ENCODE data around the gene DNAJB8.
A peak's percentile ranks its signal among the peaks of the same experiment; 100 is the strongest.

Gene DNAJB8

GRCh38 chr3:128491691-128491940 is 24.9 kb upstream of the DNAJB8 start:
- no peak overlapping the region for H4K91ac ChIP-seq (ENCODE audit: low read depth, low read length, poor library complexity)
- peaks cover 2% of the 10 kb centered on the region for H3K79me1 ChIP-seq (ENCODE audit: low read depth, low read length)
- H3K9me3 ChIP-seq (replicated peaks in 1 of 2; ENCODE audit: control insufficient read depth in 2 of 2, insufficient read depth in 1 of 2, low read depth in 1 of 2, low read length in 2 of 2): peaks cover 0 to 2% of the 10 kb centered on the region in 2 donors
- H3K27me3 ChIP-seq (ENCODE audit: control insufficient read depth in 3 of 3, insufficient read depth in 3 of 3, low read depth in 1 of 3, low read length in 3 of 3): peaks cover 91 to 100% (median 99%) of the 10 kb centered on the region in 3 experiments
- H3K4me3 ChIP-seq (ENCODE audit: low read length in 2 of 2): no peak overlapping the region
- H3K4me1 ChIP-seq (ENCODE audit: control insufficient read depth in 2 of 2, insufficient read depth in 1 of 2, low read depth in 1 of 2, low read length in 2 of 2): peaks cover 19 to 27% of the 10 kb centered on the region in 2 donors
- no peak overlapping the region for H4K8ac ChIP-seq (ENCODE audit: low read depth, low read length)
- H3K36me3 ChIP-seq (replicated peaks in 1 of 2; ENCODE audit: control insufficient read depth in 2 of 2, insufficient read depth in 2 of 2, low read length in 2 of 2): no peaks in the 10 kb centered on the region
- WGBS, 2 donors (ENCODE audit: extremely low coverage in 2 of 2, insufficient read length in 2 of 2, insufficient replicate concordance in 1 of 2): no CpG with 5 or more reads among the region's 19 CpGs
- DNase-seq (ENCODE audit: low spot score): no peak
- no peak overlapping the region for H2BK5ac ChIP-seq (ENCODE audit: low read length)
- no peak overlapping the region for H2BK15ac ChIP-seq (ENCODE audit: low read length)
- H3K27ac ChIP-seq (replicated peaks; ENCODE audit: low read length): no peak overlapping the region
- H2AK5ac ChIP-seq (ENCODE audit: low read depth, low read length): no peak overlapping the region
- no peak overlapping the region for H3K18ac ChIP-seq (ENCODE audit: low read length)
- H2AFZ ChIP-seq (ENCODE audit: low read length): peak overlapping the region; percentile 63
- H2BK120ac ChIP-seq (ENCODE audit: low read depth, low read length): no peak overlapping the region
- H3K14ac ChIP-seq (ENCODE audit: low read length): no peak overlapping the region
- H3K23ac ChIP-seq (ENCODE audit: low read depth, low read length, poor library complexity): no peak overlapping the region
- H3K4me2 ChIP-seq (ENCODE audit: insufficient read depth, low read length, poor library complexity, severe bottlenecking): no peak overlapping the region
- no peak overlapping the region for H3K9ac ChIP-seq (ENCODE audit: low read depth, low read length, poor library complexity)
- no peak overlapping the region for H2BK12ac ChIP-seq (ENCODE audit: low read length)
- H3K4ac ChIP-seq (ENCODE audit: low read length): no peak overlapping the region

GRCh38 chr3:128490915-128491690 is 24.4 kb upstream of the DNAJB8 start:
- no peaks in the 10 kb centered on the region for H3K36me3 ChIP-seq (replicated peaks in 1 of 2; ENCODE audit: control insufficient read depth in 2 of 2, insufficient read depth in 2 of 2, low read length in 2 of 2)
- no peak overlapping the region for H3K4ac ChIP-seq (ENCODE audit: low read length)
- no peak overlapping the region for H3K27ac ChIP-seq (replicated peaks; ENCODE audit: low read length)
- no peak overlapping the region for H3K23ac ChIP-seq (ENCODE audit: low read depth, low read length, poor library complexity)
- no peak overlapping the region for H4K91ac ChIP-seq (ENCODE audit: low read depth, low read length, poor library complexity)
- peaks cover 91 to 100% (median 99%) of the 10 kb centered on the region in 3 experiments for H3K27me3 ChIP-seq (ENCODE audit: control insufficient read depth in 3 of 3, insufficient read depth in 3 of 3, low read depth in 1 of 3, low read length in 3 of 3)
- H3K9me3 ChIP-seq (replicated peaks in 1 of 2; ENCODE audit: control insufficient read depth in 2 of 2, insufficient read depth in 1 of 2, low read depth in 1 of 2, low read length in 2 of 2): peaks cover 0 to 2% of the 10 kb centered on the region in 2 donors
- no peak overlapping the region for H3K4me3 ChIP-seq (ENCODE audit: low read length in 2 of 2)
- H2AFZ ChIP-seq (ENCODE audit: low read length): no peak overlapping the region
- DNase-seq (ENCODE audit: low spot score): no peak
- no peak overlapping the region for H3K9ac ChIP-seq (ENCODE audit: low read depth, low read length, poor library complexity)
- no peak overlapping the region for H2AK5ac ChIP-seq (ENCODE audit: low read depth, low read length)
- peaks cover 2% of the 10 kb centered on the region for H3K79me1 ChIP-seq (ENCODE audit: low read depth, low read length)
- no peak overlapping the region for H2BK15ac ChIP-seq (ENCODE audit: low read length)
- H3K4me2 ChIP-seq (ENCODE audit: insufficient read depth, low read length, poor library complexity, severe bottlenecking): no peak overlapping the region
- no peak overlapping the region for H2BK5ac ChIP-seq (ENCODE audit: low read length)
- no peak overlapping the region for H3K14ac ChIP-seq (ENCODE audit: low read length)
- no peak overlapping the region for H3K18ac ChIP-seq (ENCODE audit: low read length)
- no CpG with 5 or more reads among the region's 23 CpGs for WGBS, 2 donors (ENCODE audit: extremely low coverage in 2 of 2, insufficient read length in 2 of 2, insufficient replicate concordance in 1 of 2)
- no peak overlapping the region for H4K8ac ChIP-seq (ENCODE audit: low read depth, low read length)
- H2BK120ac ChIP-seq (ENCODE audit: low read depth, low read length): no peak overlapping the region
- H2BK12ac ChIP-seq (ENCODE audit: low read length): no peak overlapping the region
- H3K4me1 ChIP-seq (ENCODE audit: control insufficient read depth in 2 of 2, insufficient read depth in 1 of 2, low read depth in 1 of 2, low read length in 2 of 2): peaks cover 19 to 27% of the 10 kb centered on the region in 2 donors

GRCh38 chr3:128490650-128490914 is 23.9 kb upstream of the DNAJB8 start:
- H2BK12ac ChIP-seq (ENCODE audit: low read length): peak overlapping the region; percentile 43
- no CpG with 5 or more reads among the region's 10 CpGs for WGBS, 2 donors (ENCODE audit: extremely low coverage in 2 of 2, insufficient read length in 2 of 2, insufficient replicate concordance in 1 of 2)
- H2BK5ac ChIP-seq (ENCODE audit: low read length): no peak overlapping the region
- no peak overlapping the region for H2AK5ac ChIP-seq (ENCODE audit: low read depth, low read length)
- H3K4ac ChIP-seq (ENCODE audit: low read length): no peak overlapping the region
- H3K18ac ChIP-seq (ENCODE audit: low read length): no peak overlapping the region
- H2BK15ac ChIP-seq (ENCODE audit: low read length): no peak overlapping the region
- peak overlapping the region; percentile 83 for H2AFZ ChIP-seq (ENCODE audit: low read length)
- peaks cover 2% of the 10 kb centered on the region for H3K79me1 ChIP-seq (ENCODE audit: low read depth, low read length)
- peaks cover 91 to 100% (median 99%) of the 10 kb centered on the region in 3 experiments for H3K27me3 ChIP-seq (ENCODE audit: control insufficient read depth in 3 of 3, insufficient read depth in 3 of 3, low read depth in 1 of 3, low read length in 3 of 3)
- no peak overlapping the region for H3K4me2 ChIP-seq (ENCODE audit: insufficient read depth, low read length, poor library complexity, severe bottlenecking)
- H3K27ac ChIP-seq (replicated peaks; ENCODE audit: low read length): no peak overlapping the region
- no peak for DNase-seq (ENCODE audit: low spot score)
- H3K23ac ChIP-seq (ENCODE audit: low read depth, low read length, poor library complexity): no peak overlapping the region
- no peaks in the 10 kb centered on the region for H3K36me3 ChIP-seq (replicated peaks in 1 of 2; ENCODE audit: control insufficient read depth in 2 of 2, insufficient read depth in 2 of 2, low read length in 2 of 2)
- no peak overlapping the region for H2BK120ac ChIP-seq (ENCODE audit: low read depth, low read length)
- H4K8ac ChIP-seq (ENCODE audit: low read depth, low read length): no peak overlapping the region
- no peak overlapping the region for H3K9ac ChIP-seq (ENCODE audit: low read depth, low read length, poor library complexity)
- peaks cover 19 to 27% of the 10 kb centered on the region in 2 donors for H3K4me1 ChIP-seq (ENCODE audit: control insufficient read depth in 2 of 2, insufficient read depth in 1 of 2, low read depth in 1 of 2, low read length in 2 of 2)
- H3K14ac ChIP-seq (ENCODE audit: low read length): no peak overlapping the region
- peaks cover 0 to 2% of the 10 kb centered on the region in 2 donors for H3K9me3 ChIP-seq (replicated peaks in 1 of 2; ENCODE audit: control insufficient read depth in 2 of 2, insufficient read depth in 1 of 2, low read depth in 1 of 2, low read length in 2 of 2)
- H3K4me3 ChIP-seq (ENCODE audit: low read length in 2 of 2): no peak overlapping the region
- H4K91ac ChIP-seq (ENCODE audit: low read depth, low read length, poor library complexity): no peak overlapping the region

- peak overlapping the region; percentile 68 for H3K9ac ChIP-seq (ENCODE audit: low read depth, low read length, poor library complexity)
- H3K27me3 ChIP-seq (ENCODE audit: control insufficient read depth in 3 of 3, insufficient read depth in 3 of 3, low read depth in 1 of 3, low read length in 3 of 3): peaks cover 91 to 100% (median 99%) of the 10 kb centered on the region in 3 experiments
- no peak overlapping the region for H3K27ac ChIP-seq (replicated peaks; ENCODE audit: low read length)
- H3K4ac ChIP-seq (ENCODE audit: low read length): no peak overlapping the region
- H2AFZ ChIP-seq (ENCODE audit: low read length): peak overlapping the region; percentile 83
- no peak overlapping the region for H3K23ac ChIP-seq (ENCODE audit: low read depth, low read length, poor library complexity)
- H2BK15ac ChIP-seq (ENCODE audit: low read length): no peak overlapping the region
- H3K4me3 ChIP-seq (ENCODE audit: low read length in 2 of 2): peak overlapping the region; percentile 21 to 60
- H2BK12ac ChIP-seq (ENCODE audit: low read length): peak overlapping the region; percentile 43
- DNase-seq (ENCODE audit: low spot score): no peak
- H4K8ac ChIP-seq (ENCODE audit: low read depth, low read length): no peak overlapping the region
- H3K14ac ChIP-seq (ENCODE audit: low read length): no peak overlapping the region
- H3K79me1 ChIP-seq (ENCODE audit: low read depth, low read length): peaks cover 2% of the 10 kb centered on the region
- no peak overlapping the region for H2AK5ac ChIP-seq (ENCODE audit: low read depth, low read length)
- H3K4me1 ChIP-seq (ENCODE audit: control insufficient read depth in 2 of 2, insufficient read depth in 1 of 2, low read depth in 1 of 2, low read length in 2 of 2): peaks cover 19 to 27% of the 10 kb centered on the region in 2 donors
- H3K9me3 ChIP-seq (replicated peaks in 1 of 2; ENCODE audit: control insufficient read depth in 2 of 2, insufficient read depth in 1 of 2, low read depth in 1 of 2, low read length in 2 of 2): peaks cover 0 to 2% of the 10 kb centered on the region in 2 donors
- no peak overlapping the region for H4K91ac ChIP-seq (ENCODE audit: low read depth, low read length, poor library complexity)
- H2BK5ac ChIP-seq (ENCODE audit: low read length): no peak overlapping the region
- H3K4me2 ChIP-seq (ENCODE audit: insufficient read depth, low read length, poor library complexity, severe bottlenecking): peak overlapping the region; percentile 65
- H2BK120ac ChIP-seq (ENCODE audit: low read depth, low read length): no peak overlapping the region
- H3K18ac ChIP-seq (ENCODE audit: low read length): peak overlapping the region; percentile 72
- no CpG with 5 or more reads among the region's 61 CpGs for WGBS, 2 donors (ENCODE audit: extremely low coverage in 2 of 2, insufficient read length in 2 of 2, insufficient replicate concordance in 1 of 2)
- no peaks in the 10 kb centered on the region for H3K36me3 ChIP-seq (replicated peaks in 1 of 2; ENCODE audit: control insufficient read depth in 2 of 2, insufficient read depth in 2 of 2, low read length in 2 of 2)
These were observed 23.4 kb upstream of the DNAJB8 start for GRCh38 chr3:128489927-128490649.
